Inferior parietal cortex (tissue), 1 donor: ENCODE data around the gene TSPAN9.

ENCODE experiments used
- DNase-seq: peaks from one replicate; pipeline ENCODE4 v3.0.0-alpha.2; 2016; ENCODE audit errors: extremely low spot score

Gene TSPAN9

DNA sequence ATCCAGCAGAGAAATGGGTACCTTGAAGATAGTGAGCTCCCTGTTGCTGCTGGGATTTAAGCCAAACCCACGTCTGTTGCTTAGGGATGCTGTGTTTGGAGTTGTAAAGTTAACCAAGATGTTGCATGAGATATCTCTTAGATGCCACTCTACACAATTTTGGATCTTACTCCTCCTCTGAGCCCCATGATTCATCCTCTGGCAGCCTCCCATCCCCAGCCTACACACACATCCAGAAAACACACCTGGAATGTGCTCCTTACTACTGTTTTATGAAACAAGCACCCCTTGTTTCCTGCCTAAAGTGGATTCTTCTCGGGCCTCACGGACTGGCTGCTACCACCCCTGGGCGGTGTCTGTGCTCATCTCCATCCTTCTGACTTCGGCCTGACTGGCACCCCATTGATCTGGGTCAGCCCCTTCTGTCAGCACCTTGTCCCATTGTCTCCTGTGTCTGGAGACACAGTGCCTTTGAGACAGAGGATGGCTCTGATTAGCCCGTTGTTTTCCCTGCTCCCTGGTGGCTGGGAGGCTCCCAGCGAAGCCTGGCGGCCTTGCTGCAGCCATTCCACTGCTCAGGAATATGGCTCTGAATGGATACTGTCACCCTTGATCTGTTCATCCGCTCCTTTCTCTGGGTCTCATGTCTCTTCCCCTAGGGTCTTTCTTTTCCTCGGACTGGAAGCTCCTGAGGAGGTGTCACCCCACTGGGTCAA, 24.3 kb downstream of the TSPAN9 start:
- no peak for DNase-seq

DNA sequence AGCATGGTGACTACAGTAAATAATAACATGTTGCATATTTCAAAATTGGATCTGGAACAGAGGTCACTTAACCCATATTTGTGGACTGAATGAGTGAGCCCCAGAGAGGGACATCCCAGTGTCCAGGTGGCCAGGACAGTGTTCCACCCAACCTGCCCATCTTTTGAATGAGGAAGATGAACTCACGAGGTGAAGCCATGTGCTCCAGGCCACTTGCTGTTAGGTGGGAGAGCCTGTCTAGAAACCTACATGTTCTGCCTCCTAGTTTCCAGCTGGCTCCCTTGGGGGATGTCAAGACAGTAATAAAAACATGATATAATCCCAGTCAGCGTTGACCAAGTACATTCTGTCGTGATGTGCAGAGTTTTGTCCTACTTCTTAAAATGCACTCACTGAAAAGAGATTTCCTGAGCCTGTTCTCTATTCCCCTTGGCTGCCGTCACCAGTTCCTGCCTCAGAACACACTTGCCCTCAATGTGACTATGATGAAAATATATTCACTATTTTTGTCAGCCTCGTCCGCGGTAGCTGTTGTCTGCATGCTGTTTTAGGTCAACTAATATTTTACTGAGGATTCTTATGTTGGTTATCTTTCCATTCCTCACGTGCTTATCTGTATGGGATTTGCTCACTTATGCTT, 25.7 kb downstream of the TSPAN9 start:
- no peak for DNase-seq

DNA sequence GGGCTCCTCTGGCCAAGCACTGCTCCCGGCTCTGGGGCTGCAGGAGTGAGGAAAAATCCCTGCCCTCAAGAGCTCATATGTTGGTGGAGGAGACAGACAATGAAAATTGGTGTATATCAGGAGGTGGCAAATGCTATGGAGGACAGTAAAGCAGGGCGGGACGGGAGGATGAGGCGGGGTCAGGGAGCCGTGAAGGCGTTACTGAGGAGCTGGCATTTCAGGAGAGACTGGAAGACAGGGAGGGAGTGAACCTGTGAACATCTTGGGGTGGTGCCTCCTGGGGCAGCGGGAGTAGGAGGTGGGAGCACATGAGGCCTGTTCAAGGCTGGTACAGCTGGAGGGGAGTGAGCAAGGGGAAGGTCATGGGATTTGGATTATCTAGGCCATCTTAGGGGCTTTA, 26.6 kb downstream of the TSPAN9 start:
- DNase-seq: no peak

DNA sequence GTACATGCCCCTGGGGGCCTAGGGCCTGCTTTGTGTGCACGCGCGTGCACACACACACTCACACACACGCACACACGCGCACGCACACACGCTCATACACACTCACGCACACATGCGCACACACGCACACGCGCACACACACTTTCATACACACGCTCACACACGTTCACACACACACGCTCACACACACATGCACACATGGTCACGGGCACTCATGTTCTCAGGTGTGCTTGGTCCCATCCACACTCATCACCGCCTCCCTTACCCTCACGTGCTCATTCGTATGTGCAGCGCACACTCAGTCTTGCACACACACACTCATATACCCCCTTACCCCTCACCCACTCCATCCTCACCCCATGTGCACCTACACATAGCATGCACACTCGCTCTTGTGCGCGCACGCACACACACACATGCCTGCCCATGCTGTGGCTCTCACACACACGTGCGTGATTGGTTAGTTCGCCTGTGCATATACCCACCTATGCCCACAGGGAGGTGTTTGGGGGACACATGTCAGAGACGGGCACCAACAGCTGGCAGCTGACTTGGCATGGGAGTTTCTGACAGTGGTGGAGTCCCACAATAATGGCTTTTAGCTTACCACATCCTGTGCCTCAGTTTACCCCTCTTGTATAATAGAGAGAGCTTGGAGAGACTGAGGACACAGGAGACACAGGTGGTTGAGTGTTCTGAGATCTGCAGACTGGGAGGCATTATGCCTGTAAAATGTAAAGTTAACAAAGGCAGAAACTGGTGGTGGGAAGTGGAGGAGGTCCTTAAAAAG, 28.7 kb downstream of the TSPAN9 start:
- no peak for DNase-seq

DNA sequence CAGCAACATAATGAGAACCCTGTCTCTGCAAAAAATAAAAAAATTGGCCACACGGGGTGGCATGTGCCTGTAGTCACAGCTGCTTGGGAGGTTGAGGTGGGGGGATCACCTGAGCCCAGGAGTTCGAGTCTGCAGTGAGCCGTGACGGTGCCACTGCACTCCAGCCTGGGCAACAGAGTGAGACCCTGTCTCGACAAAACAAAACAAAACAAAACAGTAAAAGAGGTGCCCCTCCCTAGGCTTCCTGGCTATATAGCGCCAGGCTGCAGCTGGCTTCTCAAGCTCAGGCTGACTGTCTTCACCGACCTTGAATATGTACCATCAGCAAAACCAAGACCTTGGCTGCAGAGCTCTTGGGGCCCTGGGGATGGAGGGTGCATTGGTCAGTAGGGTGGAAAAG, 29.4 kb downstream of the TSPAN9 start:
- no peak for DNase-seq

DNA sequence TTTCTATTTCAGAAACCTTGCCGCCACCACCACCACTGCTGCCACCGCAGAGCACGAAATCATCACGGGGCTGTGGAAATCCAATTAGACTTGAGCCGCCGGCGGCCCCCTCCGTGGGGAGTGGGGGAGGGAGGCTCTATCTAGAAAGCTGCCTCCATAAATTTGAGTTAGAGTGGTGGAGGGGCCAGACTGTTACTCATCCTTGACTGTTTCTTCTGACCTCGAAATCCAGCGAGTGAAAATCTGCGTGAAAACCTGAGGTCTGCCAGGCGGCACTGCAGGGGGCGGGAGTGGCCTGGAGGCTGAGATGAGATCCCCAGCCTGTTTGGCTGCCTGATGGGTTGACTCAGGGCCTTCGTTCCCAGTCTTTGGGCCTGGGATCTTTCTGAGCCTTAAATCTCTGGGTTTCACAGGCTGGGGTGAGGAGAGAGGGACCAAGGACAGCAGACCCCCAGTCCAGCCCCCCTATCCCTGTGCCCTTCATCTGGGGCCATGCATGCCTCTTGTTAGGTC, 29.9 kb downstream of the TSPAN9 start:
- DNase-seq: no peak

DNA sequence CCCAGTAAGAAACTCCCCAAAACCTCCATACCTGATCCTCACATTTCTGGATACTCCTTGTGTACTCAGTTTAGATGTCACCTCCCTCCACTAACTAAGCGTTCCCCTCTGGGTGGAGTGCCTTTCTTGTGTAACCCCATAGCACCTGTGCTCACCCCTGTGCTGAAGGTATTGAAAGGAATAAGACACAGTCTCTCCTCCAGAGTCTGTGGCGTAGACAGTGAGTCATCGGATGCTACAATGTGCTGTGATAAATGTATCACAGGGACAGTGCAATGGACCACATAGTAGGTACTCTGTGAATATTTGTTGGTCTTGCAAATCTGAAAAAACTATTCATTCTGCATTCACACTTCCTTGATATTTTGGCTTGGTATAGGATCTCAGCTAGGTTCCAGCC, 30.8 kb downstream of the TSPAN9 start:
- no peak for DNase-seq

DNA sequence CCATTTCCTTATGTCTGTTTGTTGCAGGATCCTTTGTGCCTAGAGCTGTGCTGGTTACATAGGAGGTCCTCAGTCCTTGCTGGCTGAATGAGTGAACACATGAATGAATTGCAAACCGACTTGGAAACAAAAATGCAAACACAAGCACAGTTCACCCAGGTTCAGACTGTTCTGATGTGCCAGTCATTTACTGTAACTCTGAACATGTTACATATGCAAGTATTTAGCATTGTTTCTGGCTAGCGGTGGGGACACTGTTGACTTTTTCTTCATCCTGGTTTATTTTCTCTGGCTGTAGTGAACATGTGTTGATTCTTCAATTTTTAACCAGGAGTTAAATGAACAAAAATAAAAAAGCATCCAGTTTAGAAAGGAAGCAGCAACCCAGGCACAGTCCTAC, 33.4 kb downstream of the TSPAN9 start:
- DNase-seq: no peak

DNA sequence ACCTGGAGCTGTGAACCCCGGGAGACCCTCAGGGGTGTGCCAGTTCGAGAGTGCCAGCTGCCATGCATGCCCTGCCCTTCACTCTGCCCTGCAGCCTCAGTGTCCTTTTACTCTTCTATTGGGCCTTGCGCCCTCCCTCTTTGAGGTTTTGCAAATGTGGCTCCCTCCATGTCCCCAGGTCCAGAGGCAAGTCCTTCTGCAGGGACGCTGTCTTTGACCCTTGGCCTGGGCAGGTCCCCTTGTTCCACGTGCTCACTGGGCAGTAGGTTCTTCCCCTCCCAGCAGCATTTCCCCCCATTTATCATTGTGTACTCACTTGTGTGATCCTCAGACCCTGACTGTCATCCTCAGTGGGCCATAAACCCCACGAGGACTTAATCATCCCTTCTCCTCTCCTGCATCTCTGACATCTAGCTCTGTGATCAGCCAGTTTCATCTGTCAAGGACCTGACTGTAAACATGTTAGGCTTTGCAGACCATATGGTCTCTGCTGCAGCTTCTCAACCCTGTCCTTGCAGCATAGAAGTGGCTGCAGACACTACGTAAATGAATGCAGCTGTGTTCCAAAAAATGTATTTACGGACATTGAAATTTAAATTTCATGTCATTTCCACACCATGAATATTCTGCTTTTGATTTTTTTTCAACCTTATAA, 36.6 kb downstream of the TSPAN9 start:
- DNase-seq: no peak

DNA sequence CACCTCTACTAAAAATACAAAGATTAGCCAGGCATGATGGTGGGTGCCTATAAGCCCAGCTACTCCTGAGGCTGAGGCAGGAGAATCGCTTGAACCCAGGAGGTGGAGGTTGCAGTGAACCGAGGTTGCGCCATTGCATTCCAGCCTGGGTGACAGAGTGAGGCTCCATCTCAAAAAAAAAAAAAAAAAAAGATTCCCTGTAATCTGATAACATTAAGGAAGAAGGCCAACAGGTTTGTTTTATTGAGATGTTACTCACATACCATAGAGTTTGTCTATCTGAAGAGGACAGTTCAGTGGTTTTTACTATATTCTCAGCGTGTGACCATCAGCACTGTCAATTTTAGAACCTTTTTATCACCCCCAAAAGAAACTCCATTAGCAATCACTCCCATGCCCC, 37.5 kb downstream of the TSPAN9 start:
- no peak for DNase-seq

DNA sequence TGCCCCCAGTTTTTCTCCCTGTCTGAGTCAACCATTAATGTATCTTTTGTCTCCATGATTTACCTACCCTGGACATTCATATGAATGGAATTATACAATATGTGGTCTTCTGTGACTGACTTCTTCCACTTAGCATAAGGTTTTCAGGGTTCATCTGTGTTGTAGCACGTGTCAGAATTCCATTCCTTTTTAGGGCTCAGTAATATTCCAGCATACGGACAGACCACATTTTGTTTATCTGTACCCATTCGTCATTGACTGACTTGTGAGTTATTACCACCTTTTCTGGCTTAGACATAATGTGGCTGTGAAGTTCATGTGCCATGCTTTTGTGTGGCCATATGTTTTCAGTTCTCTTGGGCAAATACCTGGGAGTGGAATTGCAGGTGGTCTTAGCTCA, 37.9 kb downstream of the TSPAN9 start:
- no peak for DNase-seq

DNA sequence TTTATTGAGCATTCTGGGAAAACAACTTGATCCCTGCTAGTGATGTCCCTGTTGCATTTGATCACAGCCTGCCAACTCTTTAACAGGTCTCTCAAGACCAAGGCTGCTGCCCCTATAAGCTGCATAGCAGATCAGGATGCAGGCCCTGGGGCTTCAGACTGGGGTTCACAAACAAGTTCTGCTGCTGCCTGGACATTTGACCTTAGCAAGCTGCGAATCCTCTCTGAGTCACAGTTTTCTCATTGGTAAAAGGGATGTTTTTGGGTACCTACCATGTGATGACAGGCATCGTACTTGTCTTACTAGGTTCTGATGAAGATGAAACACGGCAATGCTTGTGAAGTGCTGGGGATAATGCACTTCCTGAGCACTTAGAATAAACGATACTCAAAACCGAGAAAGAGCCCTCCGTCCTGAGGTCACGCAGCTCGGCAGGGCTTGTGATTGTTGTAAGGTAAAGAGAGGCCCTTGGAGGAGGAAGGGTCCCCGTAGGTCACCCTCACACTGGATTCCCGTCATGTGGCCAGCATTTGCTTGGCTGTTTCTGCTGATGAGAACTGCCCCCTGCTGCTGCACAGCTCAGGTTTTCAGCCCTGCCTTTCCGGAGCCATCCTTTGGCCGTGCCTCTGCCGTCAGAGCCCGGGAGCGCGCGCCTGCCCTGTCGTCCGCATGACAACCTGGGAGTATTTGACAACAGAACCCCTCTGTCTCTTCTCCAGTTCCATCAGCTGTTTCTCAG, 39.1 kb downstream of the TSPAN9 start:
- no peak for DNase-seq

DNA sequence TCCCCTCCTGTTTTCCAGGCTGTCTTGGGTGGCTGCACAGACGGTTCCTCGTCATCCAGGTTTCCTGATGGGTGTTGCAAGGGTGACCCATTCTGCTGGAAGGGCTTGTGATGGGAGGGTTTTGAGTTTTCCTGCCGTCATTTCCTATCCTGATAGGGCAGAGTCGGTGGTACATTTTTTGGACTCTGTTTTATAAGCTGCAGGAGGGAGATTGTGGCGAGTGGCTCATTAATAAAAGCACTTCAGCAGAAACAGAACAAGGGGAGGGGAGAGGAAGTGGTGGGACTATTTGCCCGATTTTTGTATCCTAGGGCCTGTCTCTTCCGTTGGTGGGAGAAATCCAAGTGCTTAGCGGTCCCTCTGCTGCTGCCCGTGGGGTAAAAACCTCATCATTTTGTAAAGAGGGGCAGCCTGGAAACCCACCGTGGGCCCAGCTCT, 40.0 kb downstream of the TSPAN9 start:
- no peak for DNase-seq

DNA sequence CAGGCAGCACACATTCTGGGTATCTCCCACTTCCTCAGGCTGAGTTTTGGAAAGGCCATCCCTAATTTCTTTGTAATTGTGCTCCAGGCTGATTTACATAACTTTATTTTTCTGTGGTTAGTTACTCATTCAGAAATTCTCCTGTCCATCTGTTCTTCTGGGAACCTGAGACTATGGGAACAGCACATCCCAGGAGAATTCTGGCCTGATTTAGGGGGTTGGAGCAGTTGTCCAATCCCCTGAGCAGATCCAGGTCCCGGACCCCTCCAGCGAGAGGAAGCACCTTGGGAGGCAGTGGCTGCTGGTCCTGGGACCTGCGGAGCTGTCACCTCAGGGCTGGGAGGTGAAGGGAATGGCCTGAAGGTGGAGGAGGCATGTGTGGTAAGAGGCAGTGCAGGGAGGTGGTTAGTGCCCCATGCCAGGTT, 40.4 kb downstream of the TSPAN9 start:
- no peak for DNase-seq

DNA sequence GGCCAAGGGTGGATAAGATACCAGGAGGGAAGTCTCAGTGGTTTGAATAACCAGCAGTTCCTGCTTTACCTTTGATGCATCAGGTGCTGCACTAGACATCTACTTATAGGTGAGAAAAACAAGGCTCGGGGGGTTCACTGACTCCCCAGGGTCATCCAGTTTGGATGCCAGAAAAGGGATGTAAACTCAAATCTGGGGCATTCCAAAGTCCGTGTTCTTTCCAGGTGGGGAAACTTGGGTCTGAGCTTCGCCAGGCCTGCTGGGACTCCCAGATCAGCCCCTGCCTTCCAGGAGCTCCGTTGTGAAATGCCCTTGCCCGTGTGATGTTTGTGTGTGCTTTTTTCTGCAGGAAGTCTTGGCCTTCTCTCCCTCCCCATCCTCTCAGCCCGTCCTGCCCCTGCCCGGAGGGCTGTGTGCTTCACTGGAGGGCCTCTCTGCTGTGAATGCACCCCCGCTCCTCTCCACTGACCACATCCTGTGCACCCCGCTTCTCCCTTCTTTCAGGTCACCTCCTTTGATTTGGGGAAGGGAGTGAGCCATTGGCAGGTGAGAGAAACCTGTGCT, 42.1 kb downstream of the TSPAN9 start:
- no peak for DNase-seq

DNA sequence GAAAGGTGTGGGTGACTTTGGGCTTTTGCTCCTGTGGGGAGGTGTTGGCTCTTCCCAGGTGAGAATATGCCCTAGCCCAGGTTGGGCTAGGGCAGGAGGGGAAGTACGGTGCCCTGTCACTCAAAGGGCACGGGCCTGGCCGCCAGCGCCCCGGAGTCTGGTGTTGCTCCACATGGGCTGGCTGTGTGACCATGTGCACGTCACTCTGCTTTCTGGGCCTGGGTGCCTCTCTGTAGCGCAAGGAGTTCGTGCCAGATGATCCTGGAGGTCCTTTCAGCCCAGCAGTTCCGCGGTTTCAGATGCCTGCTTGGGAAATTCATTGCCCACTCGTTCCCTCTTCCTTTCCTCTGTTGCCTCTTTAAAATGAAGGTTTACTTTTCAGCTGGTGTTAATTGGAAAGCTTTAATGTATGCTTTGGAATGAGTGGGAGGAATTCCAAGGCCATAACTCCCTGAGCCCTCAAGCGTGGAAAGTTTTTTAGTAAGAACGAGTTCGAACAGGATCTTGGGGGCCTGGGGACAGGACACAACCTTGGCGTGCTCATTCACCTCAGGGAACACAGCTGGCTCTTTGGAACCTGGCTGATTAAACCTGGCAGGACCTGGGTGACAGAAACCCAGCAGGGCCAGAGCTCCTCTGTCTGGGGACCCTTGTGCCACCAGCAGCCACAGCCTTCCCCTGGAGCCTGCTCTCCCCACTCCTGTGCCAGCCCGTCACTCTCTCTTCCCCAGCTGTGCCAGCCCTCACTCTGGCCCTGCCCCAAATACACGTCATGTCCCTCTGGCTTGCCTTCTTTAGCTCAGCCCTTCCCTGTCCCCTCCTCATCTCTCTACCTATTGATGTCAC, 42.8 kb downstream of the TSPAN9 start:
- no peak for DNase-seq

DNA sequence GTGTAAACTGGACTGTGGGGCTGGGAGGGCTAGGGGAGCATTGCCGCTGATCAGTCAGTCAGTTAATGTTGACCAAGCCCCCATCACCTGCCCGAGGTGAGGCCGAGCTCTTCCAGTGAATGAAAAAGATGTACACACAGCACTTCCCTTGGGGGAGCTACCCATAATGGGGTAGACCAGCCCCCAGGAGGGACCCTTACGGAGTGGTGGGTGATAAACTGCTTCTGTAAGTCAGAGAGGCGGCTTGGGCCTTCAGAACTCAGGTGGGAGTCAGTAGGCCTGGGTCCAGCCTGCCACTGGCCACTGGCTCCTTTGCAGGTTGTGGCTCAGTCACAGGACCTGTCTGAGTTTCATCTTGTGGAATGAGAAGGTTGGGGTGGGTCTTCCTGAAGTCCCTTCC, 43.5 kb downstream of the TSPAN9 start:
- DNase-seq: no peak

DNA sequence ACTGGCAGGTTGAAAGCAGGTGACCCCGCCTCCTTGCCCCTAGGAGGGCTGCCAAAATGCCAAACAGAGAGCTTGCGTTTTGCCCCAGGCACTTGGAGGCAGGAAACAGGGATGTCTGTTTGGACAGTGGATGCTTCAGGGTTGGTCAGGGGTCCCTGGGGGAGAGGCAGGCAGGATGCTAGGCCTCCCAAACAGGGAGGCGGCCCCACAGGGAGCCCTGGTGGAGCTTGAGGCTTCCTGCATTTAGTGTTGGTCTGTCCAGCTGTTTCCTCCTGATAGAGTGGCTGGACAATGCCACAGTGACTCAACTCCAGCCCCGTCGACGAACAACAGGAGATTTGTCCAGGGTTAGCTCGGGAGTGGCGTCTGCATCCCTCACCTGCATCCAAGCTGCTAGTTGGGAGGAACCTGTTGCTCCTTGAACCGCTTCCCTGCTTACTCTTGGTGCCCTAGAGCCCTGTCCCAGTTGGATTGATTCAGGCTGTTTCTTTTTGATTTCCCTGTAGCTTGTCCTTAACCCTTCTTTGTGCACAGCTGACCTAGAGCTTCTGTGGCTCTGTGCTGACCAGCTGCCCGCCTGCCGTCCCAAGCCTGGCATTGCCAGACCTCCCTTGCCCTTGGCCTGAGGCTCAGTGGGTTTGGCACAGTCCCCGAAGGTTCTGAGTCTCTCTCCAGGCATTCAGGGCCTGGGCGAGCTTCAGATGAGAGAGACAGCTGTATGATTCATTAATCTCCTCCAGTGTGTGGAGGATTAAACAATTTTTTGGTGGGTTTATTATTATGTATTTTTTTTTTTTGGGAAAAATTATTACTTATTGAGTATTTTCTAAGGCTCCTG, 45.9 kb downstream of the TSPAN9 start:
- DNase-seq: no peak

DNA sequence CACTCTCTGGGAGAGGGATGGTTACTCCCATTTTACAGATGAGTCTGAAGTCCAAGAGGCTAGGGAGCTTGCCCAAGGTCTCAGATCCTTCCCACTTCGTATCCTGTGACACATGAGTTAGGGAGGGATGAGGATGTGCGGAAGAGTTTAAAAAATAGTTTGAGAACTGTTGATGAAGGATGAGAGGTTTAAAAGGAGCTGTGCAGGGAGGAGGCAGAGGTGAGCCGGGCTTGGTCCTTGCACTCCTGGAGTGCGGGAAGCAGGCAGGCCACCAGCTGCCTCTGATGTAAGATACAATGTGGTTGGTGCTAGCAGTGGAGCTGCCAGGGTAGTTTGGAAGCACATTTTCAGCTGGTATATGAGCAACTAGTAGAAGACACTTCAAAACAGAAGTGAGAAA, 46.5 kb downstream of the TSPAN9 start:
- DNase-seq: no peak
